NCI-H446 treated with DMSO at 0.1 percent for 48 hours (cell line): ENCODE data around the gene C20orf96.
"Not testable (repeated sequence)": the region's sequence is repeated elsewhere in the genome, so short reads cannot be mapped to it uniquely, and the experiment has no call there.

Experiments
- DNase-seq: peaks from one replicate; lab custom pipeline; 2025; lab: John Stamatoyannopoulos, UW

Gene C20orf96

GRCh38 chr20:278607-279571, 11.7 kb downstream of the C20orf96 start:
- DNase-seq: no peak

GRCh38 chr20:278181-278580, 12.4 kb downstream of the C20orf96 start:
- no peak for DNase-seq

- DNase-seq: no peak
Measured at GRCh38 chr20:277496-277781, 13.1 kb downstream of the C20orf96 start.

- no peak for DNase-seq
Measured at GRCh38 chr20:276620-277495, 13.7 kb downstream of the C20orf96 start.

GRCh38 chr20:275791-276190, 14.8 kb downstream of the C20orf96 start:
- DNase-seq: no peak

GRCh38 chr20:273884-274283, 16.7 kb downstream of the C20orf96 start:
- no peak for DNase-seq

- DNase-seq: no peak
Measured at GRCh38 chr20:272718-273117, 17.8 kb downstream of the C20orf96 start.

- no peak for DNase-seq
Measured at GRCh38 chr20:271528-271927, 19.0 kb downstream of the C20orf96 start.

- no peak for DNase-seq
Measured at GRCh38 chr20:271069-271468, 19.5 kb downstream of the C20orf96 start.

- no peak for DNase-seq
Measured at GRCh38 chr20:270517-270916, 20.0 kb downstream of the C20orf96 start.

- peak; percentile 44 for DNase-seq
Measured at GRCh38 chr20:266596-267562, 23.7 kb downstream of the C20orf96 start.

GRCh38 chr20:263701-264100, 26.8 kb downstream of the C20orf96 start:
- DNase-seq: no peak

GRCh38 chr20:259981-260380, 30.6 kb downstream of the C20orf96 start:
- no peak for DNase-seq

GRCh38 chr20:258963-259362, 31.6 kb downstream of the C20orf96 start:
- DNase-seq: no peak

GRCh38 chr20:258269-258858, 32.2 kb downstream of the C20orf96 start:
- no peak for DNase-seq

GRCh38 chr20:257419-257818, 33.1 kb downstream of the C20orf96 start, which contains the start of gene DEFB132:
DEFB132 (plus strand) TSS chr20:257724; CDS start chr20:257779, 55 bp downstream.
- no peak for DNase-seq

GRCh38 chr20:253447-253846, 37.1 kb downstream of the C20orf96 start:
- DNase-seq: not testable (repeated sequence)

GRCh38 chr20:252801-253200, 37.7 kb downstream of the C20orf96 start:
- DNase-seq: no peak

- no peak for DNase-seq
Measured at GRCh38 chr20:251354-251753, 39.2 kb downstream of the C20orf96 start.

- no peak for DNase-seq
Measured at GRCh38 chr20:242905-243304, 47.6 kb downstream of the C20orf96 start.

- DNase-seq: no peak
Measured at GRCh38 chr20:237929-238328, 52.6 kb downstream of the C20orf96 start.
